Smooth muscle cell of the coronary artery (primary cell): ENCODE results near the gene C1GALT1. TPM values are rescaled to one million over a fixed set of nuclear protein-coding genes. Genes with fewer than 3 reads are reported as not detected.

Experiments used
- total RNA-seq: library from RNA; depleted of rRNA; stranded (reverse); fragments of >200 nt; gene quantifications from 2 replicates; pipeline ENCODE4 v1.2.3, GENCODE V29; 2014; ENCODE audit warnings: low replicate concordance

Gene C1GALT1
- total RNA-seq = 11.1 and 12.6 TPM in 2 replicates

DNA sequence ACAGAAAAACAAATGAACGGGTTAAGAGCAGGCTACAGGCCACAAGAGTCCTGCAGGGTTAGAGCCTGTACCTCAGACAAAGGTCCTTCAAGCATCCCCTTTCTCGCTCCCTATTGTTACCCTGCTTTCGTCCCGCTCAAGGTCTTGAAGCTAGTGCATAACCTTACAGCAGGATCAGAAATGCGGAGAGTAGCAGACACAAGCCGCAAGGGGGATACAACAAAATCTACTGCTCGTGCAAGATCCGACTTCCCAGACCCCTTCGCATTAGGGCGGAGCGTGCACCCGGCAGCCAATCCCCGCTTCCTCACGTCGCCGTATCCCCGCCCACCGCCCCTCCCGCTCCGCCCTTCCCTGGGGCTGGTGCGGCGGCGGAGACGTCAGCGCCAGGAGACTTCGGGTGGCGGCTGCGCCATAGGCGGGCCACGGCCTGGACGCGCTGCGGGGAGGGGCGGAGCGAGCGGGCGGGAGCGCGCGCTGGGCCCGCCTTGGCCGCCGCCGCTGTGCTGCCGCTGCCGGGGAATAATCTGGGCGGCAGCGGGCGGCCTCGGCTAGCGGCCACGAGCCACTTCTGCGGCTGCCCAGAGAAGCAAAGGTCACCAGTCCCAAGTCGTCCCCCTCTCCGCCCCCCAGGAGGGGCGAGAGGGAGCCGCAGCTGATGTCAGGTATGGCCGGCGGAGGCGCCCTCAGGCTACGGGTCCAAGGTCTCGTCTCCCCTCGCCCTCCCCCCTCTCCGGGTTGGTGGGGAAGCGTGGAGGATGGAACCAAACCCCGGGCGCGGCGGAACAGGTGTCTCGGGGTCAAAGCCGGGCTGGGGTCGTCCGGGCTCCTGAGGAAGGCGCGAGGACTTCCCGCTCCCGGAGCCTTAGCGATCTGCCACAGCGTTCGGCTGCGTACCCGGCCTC is at the start of gene C1GALT1:
Gene C1GALT1, plus strand, starts transcription at position 389 of the 905 bp plus-strand sequence. CDS start 51,776 bp downstream, outside the sequence.

